Measurements from ENCODE around the gene TOX2.

Gene TOX2

GRCh38 chr20:43999848-44000247, 85.2 kb downstream of the TOX2 start:
- no peak for DNase-seq (ENCODE audit: low spot score)

- DNase-seq (ENCODE audit: low spot score), result no peak
Observed at GRCh38 chr20:44001667-44002596, 87.3 kb downstream of the TOX2 start.

- DNase-seq (ENCODE audit: low spot score), result no peak
Observed at GRCh38 chr20:44002861-44003260, 88.2 kb downstream of the TOX2 start.

- DNase-seq (ENCODE audit: low spot score), result no peak
Observed at GRCh38 chr20:44003609-44004008, 89.0 kb downstream of the TOX2 start.

GRCh38 chr20:44004306-44004915, 89.8 kb downstream of the TOX2 start:
- DNase-seq (ENCODE audit: low spot score), result no peak

- no peak for DNase-seq (ENCODE audit: low spot score)
Observed at GRCh38 chr20:44005661-44006060, 91.0 kb downstream of the TOX2 start.

- DNase-seq (ENCODE audit: low spot score), result no peak
Observed at GRCh38 chr20:44006126-44006525, 91.5 kb downstream of the TOX2 start.

- DNase-seq (ENCODE audit: low spot score), result no peak
Observed at GRCh38 chr20:44006578-44006977, 91.9 kb downstream of the TOX2 start.

GRCh38 chr20:44008806-44009678, 94.4 kb downstream of the TOX2 start:
- no peak for DNase-seq (ENCODE audit: low spot score)

- no peak for DNase-seq (ENCODE audit: low spot score)
Observed at GRCh38 chr20:44009679-44009992, 95.0 kb downstream of the TOX2 start.

GRCh38 chr20:44010162-44010704, 95.6 kb downstream of the TOX2 start:
- DNase-seq (ENCODE audit: low spot score), result no peak

- no peak for DNase-seq (ENCODE audit: low spot score)
Observed at GRCh38 chr20:44011251-44011940, 96.7 kb downstream of the TOX2 start.

GRCh38 chr20:44012466-44013226, 98.0 kb downstream of the TOX2 start:
- no peak for DNase-seq (ENCODE audit: low spot score)

GRCh38 chr20:44014807-44015732, 100.4 kb downstream of the TOX2 start:
- no peak for DNase-seq (ENCODE audit: low spot score)

GRCh38 chr20:44015733-44016103, 101.1 kb downstream of the TOX2 start:
- DNase-seq (ENCODE audit: low spot score), result no peak

GRCh38 chr20:44016525-44016924, 101.9 kb downstream of the TOX2 start:
- DNase-seq (ENCODE audit: low spot score), result no peak

- DNase-seq (ENCODE audit: low spot score), result no peak
Observed at GRCh38 chr20:44017211-44017610, 102.6 kb downstream of the TOX2 start.

- DNase-seq (ENCODE audit: low spot score), result no peak
Observed at GRCh38 chr20:44017905-44018258, 103.2 kb downstream of the TOX2 start.

- no peak for DNase-seq (ENCODE audit: low spot score)
Observed at GRCh38 chr20:44018259-44018941, 103.7 kb downstream of the TOX2 start.

All from ecto neural progenitor cell (in vitro differentiated cells).